ENCODE data around the gene DAPK1.

DAPK1 gene

DNA sequence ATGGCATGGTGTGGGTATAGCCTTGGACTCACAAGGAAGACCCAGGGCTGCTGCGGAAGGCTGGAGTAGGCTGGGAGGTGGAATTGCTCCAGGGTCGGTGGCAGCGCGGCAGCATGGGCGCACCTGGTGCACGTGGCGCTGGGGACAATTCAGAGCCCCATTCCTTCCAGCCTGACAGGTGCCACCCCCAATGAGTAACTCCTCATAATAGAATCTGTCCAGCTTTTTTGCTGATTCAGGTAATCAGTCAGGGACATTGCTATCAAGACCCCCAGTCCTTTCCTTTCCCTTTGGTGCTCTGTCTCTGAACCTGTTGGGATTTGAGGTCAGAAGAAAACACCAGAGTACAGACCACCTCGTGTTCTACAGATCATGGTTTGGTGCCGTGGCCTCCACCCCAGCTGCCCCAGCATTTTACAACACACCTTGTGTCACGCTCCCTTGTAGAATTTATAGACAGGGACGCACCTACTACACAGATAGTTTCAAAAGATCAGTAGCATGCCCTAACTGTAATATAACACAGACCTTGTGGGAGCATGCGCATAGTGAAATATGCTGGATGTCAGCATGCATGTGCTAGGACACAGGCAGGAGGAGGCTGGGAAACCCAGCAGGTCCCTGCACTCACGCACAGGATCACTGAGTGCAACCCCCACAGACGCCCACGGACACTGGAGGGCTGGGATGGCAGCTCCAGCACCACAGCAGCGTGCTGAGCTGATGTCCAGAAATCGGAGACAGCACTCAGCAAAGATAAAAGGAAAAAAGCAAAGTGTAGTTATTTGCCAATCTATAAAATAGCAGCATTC is 180.3 kb downstream of the DAPK1 start:
- in situ Hi-C loops (cut with HindIII; ENCODE audit: low sequenced_read_pairs): no loop called here

DNA sequence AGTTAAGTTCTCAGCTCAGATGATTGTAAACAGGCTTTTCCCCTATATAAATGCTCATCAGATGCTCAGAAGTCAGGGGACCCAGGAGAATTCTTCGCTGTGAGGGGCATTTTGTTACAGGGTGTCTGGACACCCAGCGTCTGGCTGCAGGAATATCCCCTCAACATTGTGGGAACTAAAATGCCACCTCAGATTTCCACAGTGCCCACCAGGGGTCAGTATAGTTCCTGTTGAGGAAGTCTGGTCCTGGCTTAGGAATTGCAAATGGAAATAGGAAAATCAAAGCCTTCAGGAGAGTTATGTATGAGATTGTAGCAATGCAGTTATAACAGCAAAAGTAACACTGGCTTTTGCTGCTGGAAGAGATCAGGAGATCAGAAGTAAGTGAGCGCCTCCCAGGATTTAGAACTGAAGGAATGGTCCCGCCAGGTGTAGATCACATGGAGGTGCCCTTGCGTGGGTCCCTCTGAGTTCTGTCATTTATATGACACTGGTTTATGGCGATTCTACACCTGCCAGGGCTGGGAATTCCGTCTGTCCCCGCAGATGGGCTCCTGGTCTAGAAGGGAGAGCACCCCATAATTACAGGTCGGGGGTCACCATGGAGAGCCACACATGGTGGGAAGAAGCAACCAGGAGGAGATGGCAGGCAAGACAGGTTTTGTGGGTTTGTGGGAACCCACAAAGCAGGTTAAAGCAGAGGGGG is 181.1 kb downstream of the DAPK1 start:
- in situ Hi-C loops (cut with HindIII; ENCODE audit: low sequenced_read_pairs): no loop called here

DNA sequence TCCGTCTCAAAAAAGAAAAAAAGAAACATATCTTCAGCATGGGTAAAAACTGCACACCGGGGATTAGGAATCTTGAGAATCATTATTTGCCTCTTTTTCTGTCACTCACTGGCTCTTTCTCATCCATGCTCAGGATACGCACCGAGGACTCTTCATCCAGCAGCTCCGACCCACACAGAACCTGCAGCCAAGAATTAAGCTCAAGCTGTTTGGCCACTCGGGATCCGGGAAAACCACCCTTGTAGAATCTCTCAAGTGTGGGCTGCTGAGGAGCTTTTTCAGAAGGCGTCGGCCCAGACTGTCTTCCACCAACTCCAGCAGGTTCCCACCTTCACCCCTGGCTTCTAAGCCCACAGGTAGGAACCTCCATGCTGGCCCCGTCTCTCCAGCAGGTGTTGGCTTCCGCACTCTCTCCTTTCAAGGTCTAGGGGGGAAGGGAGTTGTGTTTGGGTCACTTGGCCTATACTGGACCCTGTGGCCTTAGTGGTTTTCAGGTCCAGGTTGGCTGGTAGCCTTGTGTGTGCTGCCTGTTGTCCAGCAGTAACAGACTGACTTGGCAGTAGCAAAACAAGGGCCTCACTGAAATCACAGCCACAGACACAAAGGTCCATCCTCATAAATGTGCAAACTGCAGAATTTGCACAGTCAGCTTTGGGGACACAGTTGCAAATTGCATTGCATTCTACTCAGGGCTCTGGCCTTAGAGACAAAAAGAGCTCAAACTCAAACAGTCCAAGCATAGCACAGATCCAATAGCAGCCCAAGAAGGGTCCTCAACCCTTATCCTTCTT is 183.8 kb downstream of the DAPK1 start:
- in situ Hi-C loops (cut with HindIII; ENCODE audit: low sequenced_read_pairs): no loop called here

GRCh38 chr9:87682085-87682484 is 184.4 kb downstream of the DAPK1 start:
- in situ Hi-C loops (cut with HindIII; ENCODE audit: low sequenced_read_pairs): no loop called here

GRCh38 chr9:87682618-87683017 is 185.0 kb downstream of the DAPK1 start:
- in situ Hi-C loops (cut with HindIII; ENCODE audit: low sequenced_read_pairs): no loop called here

- in situ Hi-C loops (cut with HindIII; ENCODE audit: low sequenced_read_pairs): no loop called here
Measured at GRCh38 chr9:87683751-87684626, 186.3 kb downstream of the DAPK1 start.

- in situ Hi-C loops (cut with HindIII; ENCODE audit: low sequenced_read_pairs): no loop called here
Measured at GRCh38 chr9:87684627-87685219, 187.1 kb downstream of the DAPK1 start.

GRCh38 chr9:87685441-87685840 is 187.8 kb downstream of the DAPK1 start:
- in situ Hi-C loops (cut with HindIII; ENCODE audit: low sequenced_read_pairs): no loop called here

DNA sequence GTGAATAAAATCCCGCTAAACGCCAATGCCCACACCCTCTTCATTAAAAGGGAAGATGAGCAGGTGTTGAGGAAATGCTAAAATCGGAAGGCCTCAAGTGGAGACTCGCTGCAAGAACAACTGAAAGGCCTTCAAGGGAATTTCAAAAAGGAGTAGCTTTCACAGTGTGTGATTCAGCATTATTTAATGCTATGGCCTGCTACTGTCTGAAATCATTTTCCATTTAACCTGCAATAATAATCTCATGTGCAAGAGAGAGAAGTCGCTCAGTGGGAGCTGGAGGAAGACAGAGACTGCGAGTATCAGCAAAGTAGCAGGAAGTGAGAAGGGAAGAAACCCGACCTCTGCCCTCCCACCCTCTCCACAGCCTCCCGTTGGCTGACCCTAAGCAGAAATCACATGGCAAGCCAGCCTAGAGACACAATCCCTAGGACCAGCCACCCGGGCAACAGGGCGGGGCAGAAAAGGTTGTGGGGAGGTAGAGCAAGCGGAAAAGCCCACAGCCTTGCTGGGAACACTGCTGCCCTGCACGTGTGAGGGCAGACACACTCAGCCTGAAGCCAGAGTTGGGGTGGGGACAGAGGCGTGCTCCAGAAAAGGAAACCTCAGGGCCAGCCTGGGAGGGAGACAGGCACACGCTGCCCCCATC is 188.3 kb downstream of the DAPK1 start:
- in situ Hi-C loops (cut with HindIII; ENCODE audit: low sequenced_read_pairs): no loop called here

GRCh38 chr9:87686520-87687090 is 188.9 kb downstream of the DAPK1 start:
- in situ Hi-C loops (cut with HindIII; ENCODE audit: low sequenced_read_pairs): no loop called here

GRCh38 chr9:87687207-87687606 is 189.5 kb downstream of the DAPK1 start:
- in situ Hi-C loops (cut with HindIII; ENCODE audit: low sequenced_read_pairs): no loop called here

- in situ Hi-C loops (cut with HindIII; ENCODE audit: low sequenced_read_pairs): no loop called here
Measured at GRCh38 chr9:87694236-87694755, 196.6 kb downstream of the DAPK1 start.

DNA sequence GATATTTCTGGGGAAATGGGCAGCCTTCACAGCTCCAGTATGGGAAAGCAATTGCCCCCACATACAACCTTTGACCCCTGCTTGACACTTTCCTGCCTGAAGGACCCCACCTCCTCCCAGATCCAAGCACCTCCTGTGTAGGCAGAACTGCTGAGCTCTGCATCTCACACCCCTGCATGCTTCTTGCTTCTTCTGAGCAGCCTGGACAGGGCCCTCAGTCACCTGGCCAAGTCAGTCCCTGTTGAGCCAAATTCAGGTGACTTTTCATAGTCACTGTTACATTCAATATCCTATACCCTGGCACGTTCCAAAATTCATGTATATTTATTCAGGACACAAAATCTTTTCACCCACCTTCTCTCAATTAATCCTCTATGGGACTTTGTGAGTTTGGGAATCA is 197.9 kb downstream of the DAPK1 start:
- in situ Hi-C loops (cut with HindIII; ENCODE audit: low sequenced_read_pairs): no loop called here

GRCh38 chr9:87696641-87697040 is 199.0 kb downstream of the DAPK1 start:
- in situ Hi-C loops (cut with HindIII; ENCODE audit: low sequenced_read_pairs): no loop called here

DNA sequence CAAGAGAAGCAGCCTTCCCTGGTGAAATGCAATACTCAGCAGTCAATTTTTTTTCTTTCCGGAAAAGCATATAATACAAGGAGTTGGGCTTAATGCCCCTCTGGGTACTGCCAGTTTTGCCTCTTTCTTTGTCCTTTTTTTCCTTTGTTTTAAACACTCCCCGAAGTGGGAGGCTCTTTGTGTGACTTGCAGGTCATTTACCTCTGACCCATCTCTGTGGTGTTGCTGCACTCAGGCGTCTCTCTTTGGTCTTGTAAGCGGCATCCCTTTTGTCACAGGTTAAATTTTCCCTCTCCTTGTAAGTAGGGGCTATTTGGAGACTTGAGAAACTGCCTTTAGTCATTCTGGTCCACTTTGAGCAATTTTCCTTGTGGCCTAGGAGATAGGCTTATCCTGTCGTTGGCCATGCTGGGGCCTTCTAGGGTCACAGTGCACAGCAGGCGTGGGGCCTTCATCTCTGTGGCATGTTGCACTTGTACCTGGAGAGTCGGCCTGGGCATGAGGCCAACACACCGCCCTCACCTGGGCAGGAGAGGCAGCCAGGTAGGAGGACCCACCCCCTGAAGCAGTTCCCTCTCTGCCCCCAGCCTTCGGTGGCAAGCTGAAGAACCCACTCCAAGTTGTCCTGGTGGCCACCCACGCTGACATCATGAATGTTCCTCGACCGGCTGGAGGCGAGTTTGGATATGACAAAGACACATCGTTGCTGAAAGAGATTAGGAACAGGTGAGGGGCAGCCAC is 200.6 kb downstream of the DAPK1 start:
- in situ Hi-C loops (cut with HindIII; ENCODE audit: low sequenced_read_pairs): no loop called here

DNA sequence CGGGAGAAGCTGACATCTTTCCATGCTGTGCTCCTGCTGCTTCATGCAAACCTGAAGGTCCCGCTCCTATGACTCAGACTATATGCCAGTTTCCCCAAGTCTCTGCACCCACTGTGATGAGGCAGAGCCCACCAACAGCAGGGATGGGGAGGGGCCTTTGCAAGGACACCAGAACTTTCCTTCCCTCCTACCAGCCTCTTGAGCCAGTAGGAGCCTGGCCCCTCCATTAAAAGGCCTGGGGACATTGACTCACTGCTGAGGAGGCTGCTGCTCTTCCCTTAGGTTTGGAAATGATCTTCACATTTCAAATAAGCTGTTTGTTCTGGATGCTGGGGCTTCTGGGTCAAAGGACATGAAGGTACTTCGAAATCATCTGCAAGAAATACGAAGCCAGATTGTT is 202.2 kb downstream of the DAPK1 start:
- in situ Hi-C loops (cut with HindIII; ENCODE audit: low sequenced_read_pairs): no loop called here

DNA sequence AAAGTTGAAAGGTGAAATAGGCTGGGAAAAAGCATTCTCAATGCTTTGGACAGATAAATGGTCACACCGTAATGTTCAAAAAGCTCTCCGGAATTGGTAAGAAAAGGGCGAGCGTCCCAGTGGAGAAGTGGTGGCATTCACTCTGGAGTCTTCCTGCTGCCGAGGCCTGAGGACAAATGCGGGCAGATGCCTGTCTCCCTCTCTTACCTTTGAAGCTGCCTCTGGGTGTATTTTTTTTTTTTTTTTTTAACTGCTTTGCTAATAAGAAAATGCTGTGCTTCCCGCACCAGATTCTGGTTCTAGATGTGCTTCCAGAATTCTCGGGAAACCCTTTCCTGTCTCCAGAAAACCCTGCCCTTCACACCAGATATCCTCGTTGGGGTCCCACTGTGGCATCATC is 203.8 kb downstream of the DAPK1 start:
- in situ Hi-C loops (cut with HindIII; ENCODE audit: low sequenced_read_pairs): no loop called here

GRCh38 chr9:87701931-87702421 is 204.3 kb downstream of the DAPK1 start:
- in situ Hi-C loops (cut with HindIII; ENCODE audit: low sequenced_read_pairs): no loop called here

Data from endothelial cell of hepatic sinusoid (primary cell).